Endothelial cell of umbilical vein (primary cell): Measurements from ENCODE around the gene C14orf93. TPM values are rescaled to one million over a fixed set of nuclear protein-coding genes. Genes with fewer than 3 reads are reported as not detected.
A peak's percentile ranks its signal among the peaks of the same experiment; 100 is the strongest.

Source experiments
- BruUV-seq: library from RNA; stranded (reverse); fragments of 400-500 nt; replicated peaks from 2 replicates; lab custom pipeline; 2021; lab: Mats Ljungman, UMichigan
- CTCF ChIA-PET: fragments of 300-600, 350-600 bp; sonication (Branson Sonifier 250); formaldehyde crosslinking; loops from one replicate; lab custom pipeline; 2021; ENCODE audit warnings: antibody characterized with exemption, inconsistent platforms; lab: Charles Lee
- POLR2A ChIA-PET: fragments of 300-600, 350-600 bp; sonication (Branson Sonifier 250); formaldehyde crosslinking; loops from one replicate; lab custom pipeline; 2021; ENCODE audit warnings: antibody characterized with exemption, inconsistent platforms; lab: Charles Lee
- DNase-seq: peaks from one replicate; pipeline ENCODE4 v3.0.0-alpha.2; 2011; ENCODE audit warnings: low read depth, low spot score
- FAIRE-seq: peaks from 2 replicates; lab custom pipeline; 2011; peaks lifted over from hg19 to GRCh38; lab: Jason Lieb, UNC
- H2AFZ ChIP-seq: 2 replicates; pipeline ENCODE4 v1.6.0; 2012; ENCODE audit warnings: low read depth, low read length, control low read depth, inconsistent platforms
- H3K27ac ChIP-seq: 2 replicates; pipeline ENCODE4 v1.5.1; 2011; ENCODE audit warnings: low read depth, mild to moderate bottlenecking, control low read depth, low read length, moderate library complexity; ENCODE audit not compliant: insufficient read depth
- H3K27me3 ChIP-seq, 2 experiments: 2 replicates each; pipeline versions ENCODE4 v1.6.0 to v1.6.1; 2011; ENCODE audit warnings: low read length in 2 of 2, mixed read lengths in 1 of 2; ENCODE audit not compliant: control insufficient read depth in 2 of 2, insufficient read depth in 2 of 2
- H3K36me3 ChIP-seq, 2 experiments: 2 replicates in 1 of 2; 3 replicates in 1 of 2; pipeline ENCODE4 v1.5.1; 2011; ENCODE audit warnings: low read length in 2 of 2, mild to moderate bottlenecking in 1 of 2, moderate library complexity in 1 of 2; ENCODE audit not compliant: control insufficient read depth in 2 of 2, insufficient read depth in 2 of 2; ENCODE audit errors: extremely low read depth in 1 of 2
- H3K4me1 ChIP-seq: 3 replicates; pipeline ENCODE4 v1.5.1; 2011; ENCODE audit warnings: mild to moderate bottlenecking, low read length; ENCODE audit not compliant: control insufficient read depth, insufficient read depth; ENCODE audit errors: extremely low read depth
- H3K4me2 ChIP-seq: 2 replicates; pipeline ENCODE4 v1.6.1; 2011; ENCODE audit warnings: low read length, control low read depth, mixed read lengths; ENCODE audit not compliant: insufficient read depth
- H3K4me3 ChIP-seq, 3 experiments: fragments of 200-600 bp in 1 of 3; sonication (generic), shearing (Covaris generic) in 1 of 3; replicated peaks in 1 of 3; 2 replicates each; pipeline ENCODE4 v1.5.1; 2011 to 2016; ENCODE audit warnings: control low read depth in 3 of 3, low read length in 3 of 3, mild to moderate bottlenecking in 2 of 3, inconsistent platforms in 1 of 3, low read depth in 1 of 3, moderate library complexity in 1 of 3; ENCODE audit not compliant: insufficient read depth in 1 of 3
- H3K79me2 ChIP-seq: 2 replicates; pipeline ENCODE4 v1.6.0; 2012; ENCODE audit warnings: low read length, inconsistent platforms; ENCODE audit not compliant: control insufficient read depth, insufficient read depth
- H3K9ac ChIP-seq: replicated peaks from 2 replicates; pipeline ENCODE3; 2011; ENCODE audit warnings: low read length, control low read depth; ENCODE audit not compliant: insufficient read depth; ENCODE audit errors: extremely low read depth
- H3K9me1 ChIP-seq: replicated peaks from 3 replicates; pipeline ENCODE4 v1.6.0; 2011; ENCODE audit warnings: mild to moderate bottlenecking, low read length; ENCODE audit not compliant: control insufficient read depth, insufficient read depth; ENCODE audit errors: extremely low read depth
- H3K9me3 ChIP-seq: replicated peaks from 2 replicates; pipeline ENCODE4 v1.5.1; 2012; ENCODE audit warnings: low read length, inconsistent platforms; ENCODE audit not compliant: control insufficient read depth, insufficient read depth
- H4K20me1 ChIP-seq: replicated peaks from 2 replicates; pipeline ENCODE3; 2011; ENCODE audit warnings: mild to moderate bottlenecking, low read length; ENCODE audit not compliant: control insufficient read depth, insufficient read depth; ENCODE audit errors: extremely low read depth
- EZH2 ChIP-seq: IDR thresholded peaks from 2 replicates; pipeline ENCODE4 v1.6.1; 2012; ENCODE audit warnings: borderline replicate concordance, low read depth, mild to moderate bottlenecking, moderate library complexity, low read length, inconsistent platforms; ENCODE audit not compliant: severe bottlenecking
- POLR2AphosphoS5 ChIP-seq: IDR thresholded peaks from 2 replicates; pipeline ENCODE4 v1.6.1; 2012; ENCODE audit warnings: low read depth, mild to moderate bottlenecking, control low read depth, low read length, moderate library complexity; ENCODE audit not compliant: insufficient read depth
- dilution Hi-C: fragments of 300-500 bp; cut with MboI; formaldehyde crosslinking; loops from one replicate; pipeline ENCODE4 v1.15.0; 2019; ENCODE audit warnings: low sequenced_read_pairs; ENCODE audit not compliant: extremely low pct_ligation_motif_present
- intact Hi-C: fragments of 100-400 bp; cut with micrococcal nuclease; formaldehyde crosslinking; loops from one replicate; pipeline ENCODE4 v1.10.0; 2022
- polyA plus RNA-seq, 4 experiments: library from polyadenylated mRNA; depleted of rRNA in 3 of 4; stranded (reverse) in 3 of 4; unstranded in 1 of 4; fragments of >200 nt; gene quantifications; 2 replicates each; pipeline versions ENCODE4 v1.2.1 to v1.2.3, GENCODE V29; 2011 to 2012; ENCODE audit warnings: missing spikeins in 1 of 4
- total RNA-seq: library from RNA; stranded (reverse); gene quantifications from 2 replicates; pipeline ENCODE4 v1.2.3, GENCODE V29; 2021
- TF ChIP-seq, protein P1 (sequence below), 2 donors: IDR thresholded peaks; 1 replicate in 1 of 2; 2 replicates in 1 of 2; pipeline ENCODE4 v1.5.1; 2011; ENCODE audit warnings: low read length in 2 of 2, mild to moderate bottlenecking in 2 of 2, moderate library complexity in 2 of 2, control low read depth in 1 of 2, inconsistent platforms in 1 of 2, low read depth in 1 of 2; ENCODE audit not compliant: insufficient read depth in 1 of 2; ENCODE audit errors: extremely low read depth in 1 of 2

C14orf93 gene
- total and polyA plus RNA-seq, 2 donors (not counting 3 experiments of a cell fraction or from before 2014, with no cell fraction given) = 7.1 to 9.2 TPM

DNA sequence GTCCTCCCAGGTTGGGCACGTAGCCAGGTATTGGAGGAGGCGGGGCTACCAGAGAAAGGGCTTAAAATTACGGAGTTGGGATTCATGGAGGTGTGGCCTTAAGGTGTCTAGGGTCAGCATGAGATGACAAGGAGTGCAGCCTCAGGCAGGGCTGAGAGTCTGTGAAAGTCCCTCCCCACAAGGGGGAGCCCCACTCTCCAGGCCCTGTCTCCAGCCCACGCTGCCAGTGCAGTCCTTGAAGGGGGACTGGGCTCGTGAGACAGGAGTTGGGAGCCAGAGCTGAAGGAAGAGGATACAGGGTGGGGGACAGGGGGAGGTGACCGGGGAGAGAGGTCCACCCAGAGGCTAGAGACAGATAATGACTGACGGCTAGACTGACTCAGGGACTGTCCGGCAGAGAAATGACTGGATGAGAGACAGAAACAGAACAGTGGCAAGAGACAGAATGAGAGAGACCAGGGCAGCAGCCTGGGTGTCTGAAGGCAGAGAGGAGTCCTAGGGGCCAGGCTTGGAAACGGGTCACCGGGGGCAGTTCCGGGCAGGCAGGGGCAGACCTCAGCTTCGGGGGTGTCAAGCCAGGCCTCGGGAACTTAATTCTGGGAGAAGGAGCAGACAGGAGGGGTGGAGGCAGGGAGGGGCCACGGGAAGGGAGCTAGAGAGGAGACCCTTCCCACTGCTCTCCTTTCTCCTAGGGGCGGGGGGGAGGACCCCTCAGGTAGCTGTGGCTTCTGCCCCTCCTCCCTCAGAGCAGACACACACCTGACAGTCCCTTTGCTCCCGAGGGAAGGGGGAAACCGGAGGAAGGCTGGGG, 46.4 kb upstream of the C14orf93 start:
- H3K4me3 ChIP-seq = peak overlapping the region in 2 of 3 experiments; percentile 49 to 62
- peaks cover 16% of the 10 kb centered on the region for H3K4me1 ChIP-seq
- peak overlapping the region; percentile 78 for H2AFZ ChIP-seq
- intact Hi-C loops = loop anchor here (1.0 to 10.0 kb wide), 5 partner anchors 9 to 232 kb away; partner anchors contain the start of genes MRPL52 and PRMT5
- H3K36me3 ChIP-seq = peaks cover 14 to 27% of the 10 kb centered on the region in 2 experiments
- dilution Hi-C loops = no loop called here
- DNase-seq = peak; percentile 76
- ChIA-PET CTCF (interaction anchor here (0.7 to 13.4 kb wide), 11 partner anchors 10 to 83 kb away, joined by 3 to 1071 read pairs (median 7); partner anchors contain the start of gene AJUBA), POLR2A (interaction anchor here (0.7 to 1.8 kb wide), 3 partner anchors 10 to 70 kb away, joined by 3 to 5 read pairs (median 4); no protein-coding TSS in a partner anchor)
- peaks cover 2% of the 10 kb centered on the region for H3K79me2 ChIP-seq
- FAIRE-seq = peak; percentile 94
- peak overlapping the region; percentile 6 for H3K27ac ChIP-seq
- TF ChIP-seq POLR2AphosphoS5 = no peak
- TF ChIP-seq EZH2 = no peak
- TF ChIP-seq, protein P1, sequence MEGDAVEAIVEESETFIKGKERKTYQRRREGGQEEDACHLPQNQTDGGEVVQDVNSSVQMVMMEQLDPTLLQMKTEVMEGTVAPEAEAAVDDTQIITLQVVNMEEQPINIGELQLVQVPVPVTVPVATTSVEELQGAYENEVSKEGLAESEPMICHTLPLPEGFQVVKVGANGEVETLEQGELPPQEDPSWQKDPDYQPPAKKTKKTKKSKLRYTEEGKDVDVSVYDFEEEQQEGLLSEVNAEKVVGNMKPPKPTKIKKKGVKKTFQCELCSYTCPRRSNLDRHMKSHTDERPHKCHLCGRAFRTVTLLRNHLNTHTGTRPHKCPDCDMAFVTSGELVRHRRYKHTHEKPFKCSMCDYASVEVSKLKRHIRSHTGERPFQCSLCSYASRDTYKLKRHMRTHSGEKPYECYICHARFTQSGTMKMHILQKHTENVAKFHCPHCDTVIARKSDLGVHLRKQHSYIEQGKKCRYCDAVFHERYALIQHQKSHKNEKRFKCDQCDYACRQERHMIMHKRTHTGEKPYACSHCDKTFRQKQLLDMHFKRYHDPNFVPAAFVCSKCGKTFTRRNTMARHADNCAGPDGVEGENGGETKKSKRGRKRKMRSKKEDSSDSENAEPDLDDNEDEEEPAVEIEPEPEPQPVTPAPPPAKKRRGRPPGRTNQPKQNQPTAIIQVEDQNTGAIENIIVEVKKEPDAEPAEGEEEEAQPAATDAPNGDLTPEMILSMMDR (IDR thresholded peaks at IDR 0.05; ENCODE audit: extremely low read depth in 1 of 2, insufficient read depth in 1 of 2, low read depth in 1 of 2, low read length in 2 of 2) = peak; percentile 87 to 89
- no peaks in the 10 kb centered on the region for H4K20me1 ChIP-seq
- TSS peak; percentile 3 for BruUV-seq
- H3K9me1 ChIP-seq = no peaks in the 10 kb centered on the region
- H3K4me2 ChIP-seq = peak overlapping the region; percentile 40
- no peaks in the 10 kb centered on the region for H3K27me3 ChIP-seq
- H3K9me3 ChIP-seq = no peaks in the 10 kb centered on the region
- peak overlapping the region; percentile 53 for H3K9ac ChIP-seq
